ENCODE results near the gene CYTH2.

- TF ChIP-seq POLR2A (IDR thresholded peaks at IDR 0.05; ENCODE audit: low read depth, low read length) (no peak), POLR2AphosphoS5 (IDR thresholded peaks at IDR 0.05; ENCODE audit: low read depth, low read length) (no peak), POU2F2 (IDR thresholded peaks at IDR 0.05; ENCODE audit: low read depth, low read length) (no peak), TAF1 (IDR thresholded peaks at IDR 0.05; ENCODE audit: low read depth, low read length) (no peak), PAX5 (IDR thresholded peaks at IDR 0.05; ENCODE audit: insufficient read depth, low read length, severe bottlenecking) (no peak), SPI1 (IDR thresholded peaks at IDR 0.05; ENCODE audit: low read depth, low read length) (no peak)
Measured at GRCh38 chr19:48520134-48520533, 51.0 kb downstream of the CYTH2 start.
